GM12865 (cell line): ENCODE data around the gene SERTM1.

Experiments used
- DNase-seq: peaks from one replicate; pipeline ENCODE4 v3.0.0; 2010; ENCODE audit warnings: low read depth
- H3K4me3 ChIP-seq: 2 replicates; pipeline ENCODE4 v1.5.1; 2011; ENCODE audit warnings: mild to moderate bottlenecking, low read depth, low read length, control low read depth
- TF ChIP-seq, protein P1 (sequence below): IDR thresholded peaks from 2 replicates; pipeline ENCODE4 v1.5.1; 2011; ENCODE audit warnings: low read length, control low read depth, low read depth, inconsistent platforms; ENCODE audit not compliant: insufficient read depth; ENCODE audit errors: missing control alignments

SERTM1 gene

DNA sequence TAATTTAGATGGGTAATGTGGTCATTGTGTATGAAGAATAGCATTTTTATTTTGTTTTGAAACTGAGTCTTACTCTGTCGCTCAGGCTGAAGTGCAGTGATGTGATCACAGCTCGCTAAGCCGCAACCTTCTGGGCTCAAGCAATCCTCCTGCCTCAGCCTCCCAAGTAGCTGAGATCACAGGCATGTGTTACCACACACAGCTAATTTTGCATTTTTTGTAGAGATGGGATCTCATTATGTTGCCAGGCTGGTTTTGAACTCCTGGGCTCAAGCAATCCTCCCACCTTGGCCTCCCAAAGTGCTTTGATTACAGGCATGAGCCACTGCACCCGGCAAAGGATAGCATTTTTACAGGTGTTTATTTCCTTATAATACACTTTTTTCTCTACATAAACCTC lies 36.6 kb downstream of the SERTM1 start:
- no peak overlapping the region for H3K4me3 ChIP-seq
- DNase-seq = no peak
- TF ChIP-seq, protein P1, sequence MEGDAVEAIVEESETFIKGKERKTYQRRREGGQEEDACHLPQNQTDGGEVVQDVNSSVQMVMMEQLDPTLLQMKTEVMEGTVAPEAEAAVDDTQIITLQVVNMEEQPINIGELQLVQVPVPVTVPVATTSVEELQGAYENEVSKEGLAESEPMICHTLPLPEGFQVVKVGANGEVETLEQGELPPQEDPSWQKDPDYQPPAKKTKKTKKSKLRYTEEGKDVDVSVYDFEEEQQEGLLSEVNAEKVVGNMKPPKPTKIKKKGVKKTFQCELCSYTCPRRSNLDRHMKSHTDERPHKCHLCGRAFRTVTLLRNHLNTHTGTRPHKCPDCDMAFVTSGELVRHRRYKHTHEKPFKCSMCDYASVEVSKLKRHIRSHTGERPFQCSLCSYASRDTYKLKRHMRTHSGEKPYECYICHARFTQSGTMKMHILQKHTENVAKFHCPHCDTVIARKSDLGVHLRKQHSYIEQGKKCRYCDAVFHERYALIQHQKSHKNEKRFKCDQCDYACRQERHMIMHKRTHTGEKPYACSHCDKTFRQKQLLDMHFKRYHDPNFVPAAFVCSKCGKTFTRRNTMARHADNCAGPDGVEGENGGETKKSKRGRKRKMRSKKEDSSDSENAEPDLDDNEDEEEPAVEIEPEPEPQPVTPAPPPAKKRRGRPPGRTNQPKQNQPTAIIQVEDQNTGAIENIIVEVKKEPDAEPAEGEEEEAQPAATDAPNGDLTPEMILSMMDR = no peak

DNA sequence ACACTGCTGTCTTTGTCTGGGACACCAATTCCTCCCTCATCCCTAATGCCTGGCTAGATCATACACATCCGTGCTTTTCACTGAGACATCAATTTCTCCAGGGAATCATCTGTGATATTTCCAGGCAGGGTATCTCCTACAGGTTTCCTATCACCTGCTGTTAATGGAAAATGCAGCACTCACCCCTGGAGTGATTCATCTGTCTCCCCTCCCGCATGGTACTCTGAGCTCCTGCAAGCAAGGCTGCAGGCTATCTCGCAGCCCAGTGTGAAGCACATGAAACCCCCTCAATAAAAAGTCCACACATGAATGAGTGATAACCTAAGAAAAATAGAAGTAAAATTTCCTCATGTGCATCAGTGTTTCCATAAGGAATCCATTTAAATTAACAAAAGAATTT lies 38.5 kb downstream of the SERTM1 start:
- H3K4me3 ChIP-seq = no peak overlapping the region
- no peak for DNase-seq
- TF ChIP-seq, protein P1 = no peak

DNA sequence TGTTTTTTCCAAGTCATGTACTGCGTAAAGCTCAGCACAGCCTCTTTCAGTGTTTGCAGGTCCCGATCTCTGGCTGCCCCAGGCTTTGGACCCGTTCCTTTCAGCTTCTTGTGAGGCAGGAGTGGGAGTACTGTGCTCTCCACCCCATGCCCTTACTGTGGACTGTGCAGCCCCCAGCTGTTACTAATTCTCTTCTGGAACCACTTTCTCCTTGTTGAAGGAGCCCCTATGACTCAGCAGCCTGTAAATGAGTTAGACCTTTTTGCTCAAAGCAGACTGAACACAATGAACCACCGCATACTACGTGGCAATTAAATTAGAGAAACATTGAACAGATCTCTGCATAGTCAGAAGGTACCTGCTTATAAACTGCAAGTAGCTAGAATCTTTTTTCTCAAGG lies 39.0 kb downstream of the SERTM1 start:
- H3K4me3 ChIP-seq = no peak overlapping the region
- TF ChIP-seq, protein P1 = no peak
- no peak for DNase-seq

DNA sequence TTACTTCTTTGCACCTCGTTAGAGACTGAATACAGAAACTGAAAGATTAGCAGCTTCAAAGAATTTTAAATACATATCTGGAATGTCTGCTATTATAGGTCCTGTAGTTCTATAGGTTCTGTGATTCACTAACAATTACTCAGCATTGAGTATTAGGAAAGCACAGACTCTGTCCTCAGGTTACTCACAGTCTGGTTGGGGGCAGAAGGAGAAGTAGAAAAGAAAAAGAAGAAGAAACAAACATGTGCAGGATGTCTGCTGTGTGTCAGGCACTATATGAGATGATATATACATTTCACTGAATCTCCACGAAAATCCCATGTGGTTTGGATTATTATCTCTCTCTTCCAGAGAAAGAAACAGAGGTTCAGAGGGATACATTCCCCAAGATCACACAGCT lies 40.1 kb downstream of the SERTM1 start:
- DNase-seq = no peak
- H3K4me3 ChIP-seq = no peak overlapping the region
- TF ChIP-seq, protein P1 = no peak

DNA sequence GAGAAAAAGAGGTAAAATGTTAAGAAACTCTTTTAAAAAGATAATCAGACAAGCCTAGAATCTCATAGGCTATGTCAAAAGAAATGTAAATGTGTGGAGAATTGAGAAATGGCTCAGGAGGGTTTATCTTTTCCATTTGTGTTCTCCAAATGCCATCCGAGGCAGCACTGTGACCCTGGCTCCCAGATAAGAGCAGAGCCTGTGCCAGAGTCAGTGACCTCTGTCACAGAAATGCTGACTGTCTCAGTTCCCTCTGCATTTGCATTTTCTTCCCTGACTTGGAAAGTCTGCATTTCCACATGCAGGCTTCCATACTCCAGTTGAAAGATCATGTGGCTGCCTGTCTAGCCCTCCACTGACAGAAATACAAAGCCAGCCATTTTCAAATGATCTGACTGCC lies 42.0 kb downstream of the SERTM1 start:
- H3K4me3 ChIP-seq = no peak overlapping the region
- TF ChIP-seq, protein P1 = no peak
- DNase-seq = no peak

DNA sequence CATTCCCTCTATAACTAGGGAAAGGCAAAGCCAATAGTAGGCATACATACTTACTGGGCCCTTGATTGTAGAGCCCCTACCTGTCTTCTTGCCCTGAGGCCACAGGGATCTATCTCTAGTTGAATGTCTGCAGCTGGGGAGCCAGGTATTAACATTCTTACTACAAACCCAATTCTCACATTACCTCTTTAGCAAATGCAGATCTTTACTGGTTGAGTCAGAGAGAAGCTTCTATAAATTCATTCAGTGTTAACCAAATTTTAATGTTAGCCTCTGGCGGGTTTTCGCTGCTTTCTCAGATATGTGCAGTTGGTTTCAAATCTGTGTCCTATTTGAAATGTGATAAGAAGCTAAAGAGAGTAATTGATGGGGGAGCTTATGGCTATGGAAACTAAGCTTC lies 43.2 kb downstream of the SERTM1 start:
- TF ChIP-seq, protein P1 = no peak
- DNase-seq = no peak
- no peak overlapping the region for H3K4me3 ChIP-seq

DNA sequence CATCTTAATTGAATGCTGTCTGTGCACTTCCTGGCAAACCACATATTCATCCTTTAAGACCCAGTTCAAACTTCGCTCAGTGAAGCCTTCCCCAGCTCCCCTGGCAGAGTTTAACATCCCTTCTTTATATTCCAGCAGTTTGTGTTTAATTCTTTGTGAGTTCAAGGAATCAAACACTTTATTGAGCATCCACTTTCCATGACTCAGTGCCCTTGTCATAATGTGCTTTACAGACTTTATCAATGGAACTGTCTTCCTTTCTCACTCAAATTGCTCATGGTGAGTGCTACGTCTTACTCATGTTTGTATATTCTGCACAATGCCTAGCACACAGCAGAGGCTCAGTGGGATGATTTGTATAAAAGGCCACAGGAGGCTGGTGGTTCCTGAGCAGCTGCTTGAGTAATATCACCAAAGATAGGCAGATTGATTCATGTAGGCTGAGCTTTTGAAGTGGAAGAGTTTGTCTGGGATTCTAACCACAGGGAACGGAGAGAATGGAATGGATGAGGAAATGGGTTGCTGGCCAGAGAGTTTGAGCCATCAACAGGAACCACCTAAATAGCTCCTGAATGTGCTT lies 44.2 kb downstream of the SERTM1 start:
- TF ChIP-seq, protein P1 = no peak
- no peak for DNase-seq
- H3K4me3 ChIP-seq = no peak overlapping the region
